HepG2 (cell line): ENCODE measurements around the gene TMEM145. TPM values are rescaled to one million over a fixed set of nuclear protein-coding genes. Genes with fewer than 3 reads are reported as not detected.
A peak's percentile ranks its signal among the peaks of the same experiment; 100 is the strongest.

Experiments used
- BHLHE40 ChIP-seq: IDR thresholded peaks from 2 replicates; pipeline ENCODE4 v1.6.1; 2011; ENCODE audit warnings: low read length, improper control_type of control experiment
- HNRNPK ChIP-seq: fragments of 200-400 bp; formaldehyde crosslinking; IDR thresholded peaks from 2 replicates; pipeline ENCODE4 v1.6.1; 2018; ENCODE audit warnings: low read length, low read depth, moderate library complexity, mild to moderate bottlenecking; ENCODE audit not compliant: poor library complexity, severe bottlenecking
- ZBTB1 ChIP-seq: sonication (generic); formaldehyde crosslinking; IDR thresholded peaks from 2 replicates; pipeline ENCODE4 v1.4.0; 2020; ENCODE audit warnings: missing genetic modification reagents, borderline replicate concordance
- ZNF891 ChIP-seq: sonication (generic); formaldehyde crosslinking; IDR thresholded peaks from 2 replicates; pipeline ENCODE4 v1.5.0; 2020; ENCODE audit warnings: mild to moderate bottlenecking, missing genetic modification reagents
- polyA plus RNA-seq, 8 experiments: library from polyadenylated mRNA; depleted of rRNA in 3 of 8; stranded (reverse) in 7 of 8; unstranded in 1 of 8; fragments of >200 nt; fragmentation: Illumina TruSeq in 4 of 8; extraction: Trizol in 4 of 8; gene quantifications; 2 replicates each; pipeline versions ENCODE4 v1.2.1 to v1.2.3, GENCODE V29; 2011 to 2016; ENCODE audit warnings: low read depth in 4 of 8, missing spikeins in 1 of 8, mixed read lengths in 1 of 8; ENCODE audit not compliant: insufficient read depth in 1 of 8
- total RNA-seq, 5 experiments: library from RNA; depleted of rRNA; stranded (reverse); fragments of >200 nt; fragmentation: Illumina TruSeq; extraction: Trizol; gene quantifications; 2 replicates each; pipeline ENCODE4 v1.2.3, GENCODE V29; 2016; ENCODE audit warnings: low read depth in 1 of 5
- TF ChIP-seq, protein P1 (sequence below): sonication (generic); formaldehyde crosslinking; IDR thresholded peaks from 2 replicates; pipeline ENCODE4 v1.5.1; 2020; ENCODE audit warnings: mild to moderate bottlenecking, missing genetic modification reagents, moderate library complexity
- TF ChIP-seq, protein P2 (sequence below): sonication (generic); formaldehyde crosslinking; IDR thresholded peaks from one replicate; pipeline ENCODE4 v1.5.1; 2020; ENCODE audit warnings: mild to moderate bottlenecking, missing genetic modification reagents; ENCODE audit errors: not compliant biosample characterization
- TF ChIP-seq, protein P3 (sequence below): sonication (generic); formaldehyde crosslinking; IDR thresholded peaks from 2 replicates; pipeline ENCODE4 v1.8.0; 2022; ENCODE audit warnings: low read depth, missing genetic modification reagents
- TF ChIP-seq, protein P4 (sequence below): sonication (generic); formaldehyde crosslinking; IDR thresholded peaks from 2 replicates; pipeline ENCODE4 v1.8.0; 2022; ENCODE audit warnings: missing genetic modification reagents, mild to moderate bottlenecking, moderate library complexity, borderline replicate concordance

Gene TMEM145
- total and polyA plus RNA-seq, 2 of the 13 experiments (the other 11 are each of a cell fraction or from before 2014, with no cell fraction given): 0.07 to 5.1 TPM

DNA sequence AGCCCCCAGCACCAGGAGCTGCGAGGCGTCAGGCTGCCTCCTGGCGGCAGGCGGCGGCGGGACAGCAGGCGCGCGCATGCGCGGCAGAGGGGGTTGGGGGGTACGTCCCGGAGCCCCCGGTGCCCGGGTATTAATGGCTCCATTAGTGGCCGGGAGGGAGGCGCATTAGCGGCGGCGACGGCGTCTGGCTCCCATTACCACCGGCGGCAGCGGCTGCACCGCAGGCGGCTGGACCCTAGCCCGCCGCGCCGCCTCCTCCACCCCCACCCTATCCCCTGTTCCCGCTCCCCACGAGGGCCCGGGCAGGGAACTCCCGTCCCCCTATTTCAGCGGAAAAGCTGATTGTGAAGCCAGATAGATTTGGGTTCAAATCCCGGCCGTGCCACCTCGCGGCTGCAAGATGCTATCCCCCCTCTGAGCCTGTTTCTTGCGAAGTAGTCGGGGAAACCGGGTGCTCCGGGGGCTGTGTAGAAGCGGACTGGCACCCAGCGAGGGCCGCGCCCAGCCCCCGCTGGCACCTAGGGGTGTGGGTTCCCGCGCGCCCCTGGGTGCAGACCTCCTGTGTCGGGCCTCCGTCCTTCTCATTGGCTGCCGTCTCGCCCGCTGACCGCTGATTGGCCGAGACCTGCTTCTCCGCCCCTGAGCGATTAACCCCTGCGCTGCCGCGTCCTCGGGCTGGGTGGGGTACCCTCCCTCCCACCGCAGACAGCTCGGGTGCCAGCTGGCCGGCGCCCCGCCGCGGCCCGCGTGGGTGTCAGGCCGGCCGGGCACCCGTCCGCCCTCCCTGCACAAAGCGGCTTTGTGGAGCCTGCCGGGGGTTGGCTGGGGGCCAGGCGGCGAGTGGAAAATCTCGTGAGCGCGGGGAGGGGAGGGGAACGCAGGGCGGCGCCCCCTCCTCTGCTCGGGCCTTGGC, 33.0 kb upstream of the TMEM145 start (continued):
- TF ChIP-seq BHLHE40 (peak; percentile 8; the same call in 1 of the 2 replicates), ZBTB1 (CRISPR knock-in tag) (no peak), ZNF891 (no peak), HNRNPK (peak; percentile 99)
- TF ChIP-seq, protein P1, sequence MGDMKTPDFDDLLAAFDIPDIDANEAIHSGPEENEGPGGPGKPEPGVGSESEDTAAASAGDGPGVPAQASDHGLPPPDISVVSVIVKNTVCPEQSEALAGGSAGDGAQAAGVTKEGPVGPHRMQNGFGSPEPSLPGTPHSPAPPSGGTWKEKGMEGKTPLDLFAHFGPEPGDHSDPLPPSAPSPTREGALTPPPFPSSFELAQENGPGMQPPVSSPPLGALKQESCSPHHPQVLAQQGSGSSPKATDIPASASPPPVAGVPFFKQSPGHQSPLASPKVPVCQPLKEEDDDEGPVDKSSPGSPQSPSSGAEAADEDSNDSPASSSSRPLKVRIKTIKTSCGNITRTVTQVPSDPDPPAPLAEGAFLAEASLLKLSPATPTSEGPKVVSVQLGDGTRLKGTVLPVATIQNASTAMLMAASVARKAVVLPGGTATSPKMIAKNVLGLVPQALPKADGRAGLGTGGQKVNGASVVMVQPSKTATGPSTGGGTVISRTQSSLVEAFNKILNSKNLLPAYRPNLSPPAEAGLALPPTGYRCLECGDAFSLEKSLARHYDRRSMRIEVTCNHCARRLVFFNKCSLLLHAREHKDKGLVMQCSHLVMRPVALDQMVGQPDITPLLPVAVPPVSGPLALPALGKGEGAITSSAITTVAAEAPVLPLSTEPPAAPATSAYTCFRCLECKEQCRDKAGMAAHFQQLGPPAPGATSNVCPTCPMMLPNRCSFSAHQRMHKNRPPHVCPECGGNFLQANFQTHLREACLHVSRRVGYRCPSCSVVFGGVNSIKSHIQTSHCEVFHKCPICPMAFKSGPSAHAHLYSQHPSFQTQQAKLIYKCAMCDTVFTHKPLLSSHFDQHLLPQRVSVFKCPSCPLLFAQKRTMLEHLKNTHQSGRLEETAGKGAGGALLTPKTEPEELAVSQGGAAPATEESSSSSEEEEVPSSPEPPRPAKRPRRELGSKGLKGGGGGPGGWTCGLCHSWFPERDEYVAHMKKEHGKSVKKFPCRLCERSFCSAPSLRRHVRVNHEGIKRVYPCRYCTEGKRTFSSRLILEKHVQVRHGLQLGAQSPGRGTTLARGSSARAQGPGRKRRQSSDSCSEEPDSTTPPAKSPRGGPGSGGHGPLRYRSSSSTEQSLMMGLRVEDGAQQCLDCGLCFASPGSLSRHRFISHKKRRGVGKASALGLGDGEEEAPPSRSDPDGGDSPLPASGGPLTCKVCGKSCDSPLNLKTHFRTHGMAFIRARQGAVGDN (CRISPR knock-in tag): peak; percentile 72
- TF ChIP-seq, protein P2, sequence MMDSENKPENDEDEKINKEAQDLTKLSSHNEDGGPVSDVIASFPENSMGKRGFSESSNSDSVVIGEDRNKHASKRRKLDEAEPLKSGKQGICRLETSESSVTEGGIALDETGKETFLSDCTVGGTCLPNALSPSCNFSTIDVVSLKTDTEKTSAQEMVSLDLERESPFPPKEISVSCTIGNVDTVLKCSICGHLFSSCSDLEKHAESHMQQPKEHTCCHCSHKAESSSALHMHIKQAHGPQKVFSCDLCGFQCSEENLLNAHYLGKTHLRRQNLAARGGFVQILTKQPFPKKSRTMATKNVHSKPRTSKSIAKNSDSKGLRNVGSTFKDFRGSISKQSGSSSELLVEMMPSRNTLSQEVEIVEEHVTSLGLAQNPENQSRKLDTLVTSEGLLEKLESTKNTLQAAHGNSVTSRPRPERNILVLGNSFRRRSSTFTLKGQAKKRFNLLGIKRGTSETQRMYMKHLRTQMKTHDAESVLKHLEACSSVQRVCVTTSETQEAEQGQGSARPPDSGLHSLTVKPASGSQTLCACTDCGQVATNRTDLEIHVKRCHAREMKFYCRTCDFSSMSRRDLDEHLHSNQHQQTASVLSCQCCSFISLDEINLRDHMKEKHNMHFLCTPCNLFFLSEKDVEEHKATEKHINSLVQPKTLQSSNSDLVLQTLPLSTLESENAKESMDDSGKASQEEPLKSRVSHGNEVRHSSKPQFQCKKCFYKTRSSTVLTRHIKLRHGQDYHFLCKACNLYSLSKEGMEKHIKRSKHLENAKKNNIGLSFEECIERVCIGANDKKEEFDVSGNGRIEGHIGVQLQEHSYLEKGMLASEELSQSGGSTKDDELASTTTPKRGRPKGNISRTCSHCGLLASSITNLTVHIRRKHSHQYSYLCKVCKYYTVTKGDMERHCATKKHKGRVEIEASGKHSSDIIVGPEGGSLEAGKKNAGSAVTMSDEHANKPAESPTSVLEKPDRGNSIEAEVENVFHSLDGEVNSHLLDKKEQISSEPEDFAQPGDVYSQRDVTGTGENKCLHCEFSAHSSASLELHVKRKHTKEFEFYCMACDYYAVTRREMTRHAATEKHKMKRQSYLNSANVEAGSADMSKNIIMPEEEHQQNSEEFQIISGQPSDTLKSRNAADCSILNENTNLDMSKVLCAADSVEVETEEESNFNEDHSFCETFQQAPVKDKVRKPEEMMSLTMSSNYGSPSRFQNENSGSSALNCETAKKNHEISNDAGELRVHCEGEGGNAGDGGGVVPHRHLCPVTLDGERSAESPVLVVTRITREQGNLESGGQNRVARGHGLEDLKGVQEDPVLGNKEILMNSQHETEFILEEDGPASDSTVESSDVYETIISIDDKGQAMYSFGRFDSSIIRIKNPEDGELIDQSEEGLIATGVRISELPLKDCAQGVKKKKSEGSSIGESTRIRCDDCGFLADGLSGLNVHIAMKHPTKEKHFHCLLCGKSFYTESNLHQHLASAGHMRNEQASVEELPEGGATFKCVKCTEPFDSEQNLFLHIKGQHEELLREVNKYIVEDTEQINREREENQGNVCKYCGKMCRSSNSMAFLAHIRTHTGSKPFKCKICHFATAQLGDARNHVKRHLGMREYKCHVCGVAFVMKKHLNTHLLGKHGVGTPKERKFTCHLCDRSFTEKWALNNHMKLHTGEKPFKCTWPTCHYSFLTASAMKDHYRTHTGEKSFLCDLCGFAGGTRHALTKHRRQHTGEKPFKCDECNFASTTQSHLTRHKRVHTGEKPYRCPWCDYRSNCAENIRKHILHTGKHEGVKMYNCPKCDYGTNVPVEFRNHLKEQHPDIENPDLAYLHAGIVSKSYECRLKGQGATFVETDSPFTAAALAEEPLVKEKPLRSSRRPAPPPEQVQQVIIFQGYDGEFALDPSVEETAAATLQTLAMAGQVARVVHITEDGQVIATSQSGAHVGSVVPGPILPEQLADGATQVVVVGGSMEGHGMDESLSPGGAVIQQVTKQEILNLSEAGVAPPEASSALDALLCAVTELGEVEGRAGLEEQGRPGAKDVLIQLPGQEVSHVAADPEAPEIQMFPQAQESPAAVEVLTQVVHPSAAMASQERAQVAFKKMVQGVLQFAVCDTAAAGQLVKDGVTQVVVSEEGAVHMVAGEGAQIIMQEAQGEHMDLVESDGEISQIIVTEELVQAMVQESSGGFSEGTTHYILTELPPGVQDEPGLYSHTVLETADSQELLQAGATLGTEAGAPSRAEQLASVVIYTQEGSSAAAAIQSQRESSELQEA (CRISPR knock-in tag): no peak
- TF ChIP-seq, protein P3, sequence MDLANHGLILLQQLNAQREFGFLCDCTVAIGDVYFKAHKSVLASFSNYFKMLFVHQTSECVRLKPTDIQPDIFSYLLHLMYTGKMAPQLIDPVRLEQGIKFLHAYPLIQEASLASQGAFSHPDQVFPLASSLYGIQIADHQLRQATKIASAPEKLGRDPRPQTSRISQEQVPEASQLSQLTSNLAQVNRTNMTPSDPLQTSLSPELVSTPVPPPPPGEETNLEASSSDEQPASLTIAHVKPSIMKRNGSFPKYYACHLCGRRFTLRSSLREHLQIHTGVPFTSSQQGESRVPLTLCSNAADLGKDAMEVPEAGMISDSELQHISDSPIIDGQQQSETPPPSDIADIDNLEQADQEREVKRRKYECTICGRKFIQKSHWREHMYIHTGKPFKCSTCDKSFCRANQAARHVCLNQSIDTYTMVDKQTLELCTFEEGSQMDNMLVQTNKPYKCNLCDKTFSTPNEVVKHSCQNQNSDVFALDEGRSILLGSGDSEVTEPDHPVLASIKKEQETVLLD (CRISPR knock-in tag): 0 out of 2 replicates have a peak, but pooled peaks have one; percentile 8
- TF ChIP-seq, protein P4, sequence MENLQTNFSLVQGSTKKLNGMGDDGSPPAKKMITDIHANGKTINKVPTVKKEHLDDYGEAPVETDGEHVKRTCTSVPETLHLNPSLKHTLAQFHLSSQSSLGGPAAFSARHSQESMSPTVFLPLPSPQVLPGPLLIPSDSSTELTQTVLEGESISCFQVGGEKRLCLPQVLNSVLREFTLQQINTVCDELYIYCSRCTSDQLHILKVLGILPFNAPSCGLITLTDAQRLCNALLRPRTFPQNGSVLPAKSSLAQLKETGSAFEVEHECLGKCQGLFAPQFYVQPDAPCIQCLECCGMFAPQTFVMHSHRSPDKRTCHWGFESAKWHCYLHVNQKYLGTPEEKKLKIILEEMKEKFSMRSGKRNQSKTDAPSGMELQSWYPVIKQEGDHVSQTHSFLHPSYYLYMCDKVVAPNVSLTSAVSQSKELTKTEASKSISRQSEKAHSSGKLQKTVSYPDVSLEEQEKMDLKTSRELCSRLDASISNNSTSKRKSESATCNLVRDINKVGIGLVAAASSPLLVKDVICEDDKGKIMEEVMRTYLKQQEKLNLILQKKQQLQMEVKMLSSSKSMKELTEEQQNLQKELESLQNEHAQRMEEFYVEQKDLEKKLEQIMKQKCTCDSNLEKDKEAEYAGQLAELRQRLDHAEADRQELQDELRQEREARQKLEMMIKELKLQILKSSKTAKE (CRISPR knock-in tag): no peak
